Measurements from ENCODE around the gene USP13.

DNA sequence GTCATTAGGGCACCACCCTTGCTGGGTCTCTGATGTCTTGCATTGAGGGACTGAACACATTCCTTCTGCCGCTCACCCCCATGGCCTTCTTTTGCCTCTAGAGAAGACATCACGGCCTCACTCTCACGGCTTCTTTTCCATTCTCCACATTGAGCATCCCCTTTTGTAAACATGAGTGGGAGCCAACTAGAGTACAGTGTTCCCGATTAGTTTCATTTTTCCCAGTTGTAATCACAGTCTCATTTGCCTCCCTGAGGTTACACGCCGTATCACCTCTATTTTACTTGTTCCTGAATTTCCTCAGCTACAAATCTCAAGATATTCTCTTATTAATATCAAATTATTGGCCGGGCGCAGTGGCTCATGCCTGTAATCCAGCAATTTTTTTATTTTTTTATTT lies 17.5 kb downstream of the USP13 start:
- TF ChIP-seq, protein P1, sequence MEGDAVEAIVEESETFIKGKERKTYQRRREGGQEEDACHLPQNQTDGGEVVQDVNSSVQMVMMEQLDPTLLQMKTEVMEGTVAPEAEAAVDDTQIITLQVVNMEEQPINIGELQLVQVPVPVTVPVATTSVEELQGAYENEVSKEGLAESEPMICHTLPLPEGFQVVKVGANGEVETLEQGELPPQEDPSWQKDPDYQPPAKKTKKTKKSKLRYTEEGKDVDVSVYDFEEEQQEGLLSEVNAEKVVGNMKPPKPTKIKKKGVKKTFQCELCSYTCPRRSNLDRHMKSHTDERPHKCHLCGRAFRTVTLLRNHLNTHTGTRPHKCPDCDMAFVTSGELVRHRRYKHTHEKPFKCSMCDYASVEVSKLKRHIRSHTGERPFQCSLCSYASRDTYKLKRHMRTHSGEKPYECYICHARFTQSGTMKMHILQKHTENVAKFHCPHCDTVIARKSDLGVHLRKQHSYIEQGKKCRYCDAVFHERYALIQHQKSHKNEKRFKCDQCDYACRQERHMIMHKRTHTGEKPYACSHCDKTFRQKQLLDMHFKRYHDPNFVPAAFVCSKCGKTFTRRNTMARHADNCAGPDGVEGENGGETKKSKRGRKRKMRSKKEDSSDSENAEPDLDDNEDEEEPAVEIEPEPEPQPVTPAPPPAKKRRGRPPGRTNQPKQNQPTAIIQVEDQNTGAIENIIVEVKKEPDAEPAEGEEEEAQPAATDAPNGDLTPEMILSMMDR (IDR thresholded peaks at IDR 0.05; ENCODE audit: low read depth, low read length) = no peak
- no peak for TF ChIP-seq POLR2A (IDR thresholded peaks at IDR 0.05; ENCODE audit: extremely low read depth, insufficient read length)

All from NB4 (cell line).